Trophoblast cell (in vitro differentiated cells and primary cell): ENCODE measurements around the gene ATP8B3.

ENCODE experiments used
- DNase-seq, 2 donors: peaks; one replicate each; pipeline ENCODE4 v3.0.0-alpha.2; 2016
- H2AFZ ChIP-seq: 2 replicates; pipeline ENCODE4 v1.6.1; 2013; ENCODE audit warnings: low read length, moderate library complexity, mild to moderate bottlenecking; ENCODE audit not compliant: insufficient read depth, poor library complexity
- H2AK5ac ChIP-seq: 2 replicates; pipeline ENCODE4 v1.6.1; 2013; ENCODE audit warnings: mild to moderate bottlenecking, low read length
- H2BK120ac ChIP-seq: 2 replicates; pipeline ENCODE4 v1.6.1; 2013; ENCODE audit warnings: low read length, mild to moderate bottlenecking, moderate library complexity; ENCODE audit not compliant: insufficient read depth, poor library complexity
- H2BK12ac ChIP-seq: 2 replicates; pipeline ENCODE4 v1.6.1; 2013; ENCODE audit warnings: mild to moderate bottlenecking, low read length, moderate library complexity
- H2BK5ac ChIP-seq: 2 replicates; pipeline ENCODE4 v1.6.1; 2013; ENCODE audit warnings: low read length, low read depth, moderate library complexity, mild to moderate bottlenecking; ENCODE audit not compliant: poor library complexity
- H3K14ac ChIP-seq: 2 replicates; pipeline ENCODE4 v1.6.1; 2013; ENCODE audit warnings: mild to moderate bottlenecking, low read length
- H3K18ac ChIP-seq: 2 replicates; pipeline ENCODE4 v1.6.1; 2013; ENCODE audit warnings: mild to moderate bottlenecking, low read length
- H3K23ac ChIP-seq: 2 replicates; pipeline ENCODE4 v1.6.1; 2013; ENCODE audit warnings: low read length
- H3K27ac ChIP-seq: 2 replicates; pipeline ENCODE4 v1.5.1; 2013; ENCODE audit warnings: low read depth, mild to moderate bottlenecking, inconsistent platforms, low read length, moderate library complexity
- H3K27me3 ChIP-seq: 2 replicates; pipeline ENCODE4 v1.6.1; 2013; ENCODE audit warnings: inconsistent platforms, mild to moderate bottlenecking, low read length, moderate library complexity; ENCODE audit not compliant: insufficient read depth
- H3K36me3 ChIP-seq, 2 experiments: 1 replicate in 1 of 2; 2 replicates in 1 of 2; pipeline ENCODE4 v1.6.1; 2013; ENCODE audit warnings: low read length in 2 of 2, mild to moderate bottlenecking in 2 of 2, moderate library complexity in 1 of 2; ENCODE audit not compliant: insufficient read depth in 2 of 2, control insufficient read depth in 1 of 2
- H3K4ac ChIP-seq: 2 replicates; pipeline ENCODE4 v1.6.1; 2013; ENCODE audit warnings: low read depth, mild to moderate bottlenecking, low read length, moderate library complexity
- H3K4me1 ChIP-seq, 2 experiments: 1 replicate in 1 of 2; 2 replicates in 1 of 2; pipeline ENCODE4 v1.6.1; 2013; ENCODE audit warnings: low read length in 2 of 2, mild to moderate bottlenecking in 2 of 2, moderate library complexity in 1 of 2; ENCODE audit not compliant: insufficient read depth in 2 of 2, control insufficient read depth in 1 of 2
- H3K4me2 ChIP-seq: 2 replicates; pipeline ENCODE4 v1.6.1; 2013; ENCODE audit warnings: inconsistent platforms, mild to moderate bottlenecking, low read length, moderate library complexity
- H3K4me3 ChIP-seq: 2 replicates; pipeline ENCODE4 v1.5.1; 2013; ENCODE audit warnings: mild to moderate bottlenecking, low read depth, low read length, inconsistent platforms
- H3K79me1 ChIP-seq: one replicate; pipeline ENCODE4 v1.6.1; 2013; ENCODE audit warnings: low read length
- H3K79me2 ChIP-seq: 2 replicates; pipeline ENCODE4 v1.6.1; 2013; ENCODE audit warnings: low read length, mild to moderate bottlenecking; ENCODE audit not compliant: control insufficient read depth, insufficient read depth, poor library complexity
- H3K9ac ChIP-seq: 2 replicates; pipeline ENCODE4 v1.6.1; 2013; ENCODE audit warnings: mild to moderate bottlenecking, low read length
- H3K9me3 ChIP-seq: 2 replicates; pipeline ENCODE4 v1.6.1; 2013; ENCODE audit warnings: low read depth, mild to moderate bottlenecking, control low read depth, inconsistent platforms, low read length; ENCODE audit not compliant: insufficient read depth
- H4K12ac ChIP-seq: 2 replicates; pipeline ENCODE4 v1.6.1; 2013; ENCODE audit warnings: low read depth, mild to moderate bottlenecking, low read length, moderate library complexity
- H4K8ac ChIP-seq: 2 replicates; pipeline ENCODE4 v1.6.1; 2013; ENCODE audit warnings: low read depth, mild to moderate bottlenecking, low read length, moderate library complexity
- H4K91ac ChIP-seq: one replicate; pipeline ENCODE4 v1.6.1; 2013; ENCODE audit warnings: low read depth, mild to moderate bottlenecking, low read length, moderate library complexity
- WGBS: extraction: QIAGEN DNeasy Blood & Tissue Kit; methylation state at CpG from one replicate; pipeline ENCODE4 v1.1.7; 2013; ENCODE audit warnings: missing lambda C conversion rate; ENCODE audit not compliant: insufficient read length, insufficient coverage; ENCODE audit errors: extremely low coverage; 5-methylcytosine and 5-hydroxymethylcytosine counted together

Gene ATP8B3

GRCh38 chr19:1843116-1843515 is 31.0 kb upstream of the ATP8B3 start:
- no peak overlapping the region for H3K4me2 ChIP-seq
- H4K12ac ChIP-seq: no peak overlapping the region
- no CpG with 5 or more reads among the region's 22 CpGs for WGBS
- H4K91ac ChIP-seq: no peak overlapping the region
- no peak for DNase-seq
- H3K36me3 ChIP-seq: peaks cover 22 to 30% of the 10 kb centered on the region in 2 experiments
- no peak overlapping the region for H3K9ac ChIP-seq
- no peak overlapping the region for H2BK12ac ChIP-seq
- peaks cover 7% of the 10 kb centered on the region in 2 experiments for H3K4me1 ChIP-seq
- H3K18ac ChIP-seq: no peak overlapping the region
- H2BK120ac ChIP-seq: no peak overlapping the region
- H3K79me2 ChIP-seq: peaks cover 17% of the 10 kb centered on the region
- no peak overlapping the region for H2AFZ ChIP-seq
- H3K79me1 ChIP-seq: peaks cover 5% of the 10 kb centered on the region
- no peak overlapping the region for H3K14ac ChIP-seq
- no peak overlapping the region for H3K4ac ChIP-seq
- H3K23ac ChIP-seq: no peak overlapping the region
- H3K9me3 ChIP-seq: peaks cover 6% of the 10 kb centered on the region
- H2AK5ac ChIP-seq: no peak overlapping the region
- H3K4me3 ChIP-seq: no peak overlapping the region
- no peak overlapping the region for H2BK5ac ChIP-seq
- H3K27me3 ChIP-seq: no peaks in the 10 kb centered on the region
- H4K8ac ChIP-seq: no peak overlapping the region
- no peak overlapping the region for H3K27ac ChIP-seq

- H2BK12ac ChIP-seq: no peak overlapping the region
- peaks cover 7% of the 10 kb centered on the region for H3K79me2 ChIP-seq
- no peaks in the 10 kb centered on the region for H3K27me3 ChIP-seq
- no peak overlapping the region for H3K4me2 ChIP-seq
- H3K23ac ChIP-seq: no peak overlapping the region
- H2BK5ac ChIP-seq: no peak overlapping the region
- peaks cover 4% of the 10 kb centered on the region for H3K9me3 ChIP-seq
- no peak overlapping the region for H3K27ac ChIP-seq
- no peak overlapping the region for H4K12ac ChIP-seq
- no CpG with 5 or more reads among the region's 35 CpGs for WGBS
- H4K91ac ChIP-seq: no peak overlapping the region
- H3K4ac ChIP-seq: peak overlapping the region; percentile 34
- no peak overlapping the region for H3K18ac ChIP-seq
- peaks cover 22 to 32% of the 10 kb centered on the region in 2 experiments for H3K36me3 ChIP-seq
- H2BK120ac ChIP-seq: no peak overlapping the region
- H3K14ac ChIP-seq: no peak overlapping the region
- H4K8ac ChIP-seq: no peak overlapping the region
- H3K9ac ChIP-seq: no peak overlapping the region
- peaks cover 11% of the 10 kb centered on the region in 2 experiments for H3K4me1 ChIP-seq
- H2AFZ ChIP-seq: no peak overlapping the region
- H2AK5ac ChIP-seq: no peak overlapping the region
- DNase-seq: no peak
- no peak overlapping the region for H3K4me3 ChIP-seq
- peaks cover 7% of the 10 kb centered on the region for H3K79me1 ChIP-seq
Observed at GRCh38 chr19:1841209-1841924, 29.3 kb upstream of the ATP8B3 start.

DNA sequence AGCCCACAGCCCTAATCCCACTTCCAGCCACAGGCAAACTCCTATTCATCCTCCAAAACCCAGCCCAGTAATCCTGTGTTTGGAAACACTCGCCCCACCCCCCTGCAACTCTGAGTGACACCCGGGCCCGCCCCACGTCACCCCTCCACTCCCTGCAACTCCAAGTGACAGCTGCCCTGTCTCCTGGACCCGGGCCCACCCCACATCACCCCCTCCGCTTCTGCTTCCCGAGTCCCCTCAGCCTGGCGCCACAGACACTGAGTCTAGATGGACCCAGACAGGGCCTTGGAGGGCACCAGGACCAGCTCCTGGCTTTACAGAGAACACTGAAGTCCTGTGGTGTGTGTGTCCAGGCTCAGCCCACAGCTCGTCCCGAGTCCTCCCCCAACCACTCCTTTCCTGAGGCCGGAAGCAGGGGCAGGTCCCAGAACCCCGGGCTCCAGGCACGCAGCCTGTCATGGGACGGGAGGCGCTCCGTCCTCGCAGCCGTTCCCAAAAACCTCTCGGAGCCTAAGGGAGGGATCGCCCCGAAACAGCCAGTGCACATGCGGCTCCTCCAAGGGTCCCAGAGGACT is 28.6 kb upstream of the ATP8B3 start:
- H4K12ac ChIP-seq: peak overlapping the region; percentile 22
- no peaks in the 10 kb centered on the region for H3K27me3 ChIP-seq
- no peak overlapping the region for H2AFZ ChIP-seq
- H3K23ac ChIP-seq: no peak overlapping the region
- no peak overlapping the region for H2BK5ac ChIP-seq
- no peak overlapping the region for H3K4me3 ChIP-seq
- H3K9ac ChIP-seq: no peak overlapping the region
- H2BK12ac ChIP-seq: no peak overlapping the region
- H3K4me2 ChIP-seq: no peak overlapping the region
- H3K27ac ChIP-seq: no peak overlapping the region
- H3K18ac ChIP-seq: no peak overlapping the region
- H3K4me1 ChIP-seq: peaks cover 11 to 12% of the 10 kb centered on the region in 2 experiments
- no peak overlapping the region for H4K8ac ChIP-seq
- H2AK5ac ChIP-seq: no peak overlapping the region
- peaks cover 22 to 30% of the 10 kb centered on the region in 2 experiments for H3K36me3 ChIP-seq
- DNase-seq: no peak
- peak overlapping the region; percentile 48 for H3K4ac ChIP-seq
- no peak overlapping the region for H4K91ac ChIP-seq
- peaks cover 7% of the 10 kb centered on the region for H3K79me1 ChIP-seq
- no CpG with 5 or more reads among the region's 22 CpGs for WGBS
- H3K9me3 ChIP-seq: peaks cover 4% of the 10 kb centered on the region
- H3K14ac ChIP-seq: no peak overlapping the region
- no peak overlapping the region for H2BK120ac ChIP-seq
- peaks cover 11% of the 10 kb centered on the region for H3K79me2 ChIP-seq

GRCh38 chr19:1839658-1840540 is 27.8 kb upstream of the ATP8B3 start:
- no CpG with 5 or more reads among the region's 25 CpGs for WGBS
- H3K27me3 ChIP-seq: no peaks in the 10 kb centered on the region

More at GRCh38 chr19:1839658-1840540, 27.8 kb upstream of the ATP8B3 start:
- no peak overlapping the region for H3K14ac ChIP-seq
- H3K79me1 ChIP-seq: peaks cover 7% of the 10 kb centered on the region
- DNase-seq: no peak
- H4K12ac ChIP-seq: no peak overlapping the region
- H3K36me3 ChIP-seq: peaks cover 20 to 26% of the 10 kb centered on the region in 2 experiments
- no peak overlapping the region for H2BK5ac ChIP-seq
- H3K9me3 ChIP-seq: peaks cover under 1% of the 10 kb centered on the region
- H3K4ac ChIP-seq: peak overlapping the region; percentile 68
- no peak overlapping the region for H4K91ac ChIP-seq
- H3K9ac ChIP-seq: no peak overlapping the region
- H3K27ac ChIP-seq: no peak overlapping the region
- no peak overlapping the region for H3K18ac ChIP-seq
- no peak overlapping the region for H2BK120ac ChIP-seq
- no peak overlapping the region for H3K4me3 ChIP-seq
- H3K4me1 ChIP-seq: peaks cover 11 to 13% of the 10 kb centered on the region in 2 experiments
- H2BK12ac ChIP-seq: no peak overlapping the region
- peak overlapping the region; percentile 32 for H2AFZ ChIP-seq
- no peak overlapping the region for H4K8ac ChIP-seq
- no peak overlapping the region for H3K4me2 ChIP-seq
- no peak overlapping the region for H2AK5ac ChIP-seq
- H3K79me2 ChIP-seq: peaks cover 11% of the 10 kb centered on the region
- no peak overlapping the region for H3K23ac ChIP-seq
